Activated naive CD4-positive, alpha-beta T cell treated with anti-CD3 and anti-CD28 coated beads for 36 hours (primary cell): Measurements from ENCODE around the gene TTYH1. TPM values are rescaled to one million over a fixed set of nuclear protein-coding genes. Genes with fewer than 3 reads are reported as not detected.

Experiments used
- CTCF ChIA-PET: fragments of 350-600 bp; sonication (Branson Sonifier 250); formaldehyde crosslinking; loops from one replicate; lab custom pipeline; 2021; ENCODE audit warnings: antibody characterized with exemption; lab: Charles Lee
- DNase-seq: peaks from one replicate; pipeline ENCODE4 v3.0.0-alpha.2; 2020
- H3K27ac Mint-ChIP-seq: one replicate; pipeline ENCODE4 v1.8.0; 2021; ENCODE audit warnings: mild to moderate bottlenecking, mixed read lengths
- H3K27me3 Mint-ChIP-seq: one replicate; pipeline ENCODE4 v1.8.0; 2021; ENCODE audit warnings: low read depth, mixed read lengths
- H3K36me3 Mint-ChIP-seq: one replicate; pipeline ENCODE4 v1.8.0; 2021; ENCODE audit warnings: low read depth, mixed read lengths
- H3K4me1 Mint-ChIP-seq: one replicate; pipeline ENCODE4 v1.8.0; 2021; ENCODE audit warnings: low read depth, mixed read lengths
- H3K4me3 Mint-ChIP-seq: one replicate; pipeline ENCODE4 v1.8.0; 2021; ENCODE audit warnings: mild to moderate bottlenecking, moderate library complexity, mixed read lengths
- H3K9me3 Mint-ChIP-seq: one replicate; pipeline ENCODE4 v1.8.0; 2021; ENCODE audit warnings: mixed read lengths
- intact Hi-C: fragments of 100-400 bp; cut with micrococcal nuclease; formaldehyde crosslinking; loops from one replicate; pipeline ENCODE4 v1.15.1; 2023
- total RNA-seq, 2 experiments: library from RNA; stranded (reverse); gene quantifications; one replicate each; pipeline ENCODE4 v1.2.3, GENCODE V29; 2021

TTYH1 gene
- total RNA-seq, 2 experiments from 2014 or later = not detected

DNA sequence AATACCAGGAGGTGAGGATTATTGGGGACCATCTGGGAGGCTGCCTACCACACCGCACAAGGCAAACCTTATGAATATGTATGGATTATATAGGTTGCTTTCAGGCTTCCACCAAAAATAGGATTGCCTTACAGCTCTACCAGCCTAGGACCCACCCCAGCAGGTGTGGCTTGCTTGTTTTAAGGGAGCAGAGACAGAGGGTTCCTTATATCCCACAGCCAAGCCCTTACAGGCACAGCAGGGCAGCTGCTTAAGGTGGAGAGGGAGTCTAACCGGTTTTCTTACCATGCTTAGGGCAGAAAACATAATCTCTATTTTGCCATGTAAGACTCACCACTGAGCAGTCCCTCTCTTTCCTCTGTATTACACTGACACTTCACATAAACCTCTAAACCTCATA is 16.1 kb upstream of the TTYH1 start:
- Mint-ChIP-seq H3K27me3 (no peaks in the 10 kb centered on the region), H3K4me1 (no peaks in the 10 kb centered on the region), H3K36me3 (no peaks in the 10 kb centered on the region), H3K9me3 (no peaks in the 10 kb centered on the region), H3K4me3 (no peak overlapping the region), H3K27ac (no peak overlapping the region)
- CTCF ChIA-PET = interaction anchor here (1.2 kb wide), 1 partner anchor 9 kb away, joined by 4 read pairs; no protein-coding TSS in a partner anchor
- DNase-seq = no peak
- intact Hi-C loops = no loop called here

DNA sequence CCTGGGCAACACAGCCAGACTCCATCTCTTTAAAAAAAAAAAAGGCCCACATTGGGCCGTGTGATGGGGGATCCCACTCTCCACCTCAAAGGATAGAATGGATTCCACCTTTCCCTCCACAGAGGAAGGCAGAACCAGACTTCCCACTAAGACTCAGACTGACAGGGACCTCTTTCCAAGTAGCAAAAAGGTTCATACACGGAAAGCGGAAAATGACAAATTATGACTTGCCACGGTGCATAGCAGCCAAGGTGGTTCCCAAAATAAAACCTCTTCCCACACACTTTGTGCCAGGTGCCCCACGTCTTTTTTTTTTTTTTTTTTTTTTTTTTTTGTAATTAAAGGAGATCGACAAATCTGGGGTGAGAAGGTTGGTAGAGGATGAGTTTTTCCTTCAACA is 14.4 kb upstream of the TTYH1 start:
- CTCF ChIA-PET = interaction anchor here (0.6 to 1.6 kb wide), 2 partner anchors 10 to 230 kb away, joined by 3 read pairs; no protein-coding TSS in a partner anchor
- Mint-ChIP-seq H3K36me3 (no peaks in the 10 kb centered on the region), H3K4me1 (no peaks in the 10 kb centered on the region), H3K27me3 (no peaks in the 10 kb centered on the region), H3K27ac (no peak overlapping the region), H3K9me3 (no peaks in the 10 kb centered on the region), H3K4me3 (no peak overlapping the region)
- intact Hi-C loops = no loop called here
- no peak for DNase-seq

GRCh38 chr19:54403054-54403453 is 12.2 kb upstream of the TTYH1 start:
- CTCF ChIA-PET = no interaction called here
- Mint-ChIP-seq H3K4me3 (no peak overlapping the region), H3K27ac (no peak overlapping the region), H3K9me3 (peaks cover under 1% of the 10 kb centered on the region), H3K27me3 (no peaks in the 10 kb centered on the region), H3K36me3 (no peaks in the 10 kb centered on the region), H3K4me1 (no peaks in the 10 kb centered on the region)
- DNase-seq = no peak
- intact Hi-C loops = no loop called here

GRCh38 chr19:54405628-54406027 is 9.6 kb upstream of the TTYH1 start:
- Mint-ChIP-seq H3K27ac (no peak overlapping the region), H3K27me3 (peaks cover under 1% of the 10 kb centered on the region), H3K4me3 (no peak overlapping the region), H3K36me3 (no peaks in the 10 kb centered on the region), H3K4me1 (no peaks in the 10 kb centered on the region), H3K9me3 (peaks cover 3% of the 10 kb centered on the region)
- no peak for DNase-seq
- CTCF ChIA-PET = no interaction called here
- intact Hi-C loops = no loop called here

DNA sequence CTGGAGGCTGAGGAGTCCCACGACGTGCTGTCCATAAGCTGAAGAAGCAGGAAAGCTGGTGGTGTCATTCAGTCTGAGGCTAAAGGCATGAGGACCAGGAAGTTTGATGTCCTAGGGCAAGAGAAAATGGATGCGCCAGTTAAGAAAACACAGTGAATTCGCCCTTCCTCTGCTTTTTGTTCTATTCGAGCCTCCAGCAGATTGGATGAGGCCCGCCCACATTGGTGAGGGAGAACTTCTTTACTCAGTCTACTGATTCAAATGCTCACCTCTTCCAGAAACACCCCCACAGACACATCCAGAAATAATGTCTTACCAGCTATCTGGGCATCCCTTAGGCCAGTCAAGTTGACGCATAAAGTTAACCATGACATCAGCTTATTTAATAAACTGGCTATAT is 7.5 kb upstream of the TTYH1 start:
- H3K9me3 Mint-ChIP-seq = peaks cover 3% of the 10 kb centered on the region
- no peak overlapping the region for H3K4me3 Mint-ChIP-seq
- peaks cover 5% of the 10 kb centered on the region for H3K27me3 Mint-ChIP-seq
- DNase-seq = no peak
- no peaks in the 10 kb centered on the region for H3K4me1 Mint-ChIP-seq
- no peak overlapping the region for H3K27ac Mint-ChIP-seq
- CTCF ChIA-PET = interaction anchor here (1.4 kb wide), 1 partner anchor 17 kb away, joined by 4 read pairs; no protein-coding TSS in a partner anchor
- intact Hi-C loops = no loop called here
- H3K36me3 Mint-ChIP-seq = no peaks in the 10 kb centered on the region

DNA sequence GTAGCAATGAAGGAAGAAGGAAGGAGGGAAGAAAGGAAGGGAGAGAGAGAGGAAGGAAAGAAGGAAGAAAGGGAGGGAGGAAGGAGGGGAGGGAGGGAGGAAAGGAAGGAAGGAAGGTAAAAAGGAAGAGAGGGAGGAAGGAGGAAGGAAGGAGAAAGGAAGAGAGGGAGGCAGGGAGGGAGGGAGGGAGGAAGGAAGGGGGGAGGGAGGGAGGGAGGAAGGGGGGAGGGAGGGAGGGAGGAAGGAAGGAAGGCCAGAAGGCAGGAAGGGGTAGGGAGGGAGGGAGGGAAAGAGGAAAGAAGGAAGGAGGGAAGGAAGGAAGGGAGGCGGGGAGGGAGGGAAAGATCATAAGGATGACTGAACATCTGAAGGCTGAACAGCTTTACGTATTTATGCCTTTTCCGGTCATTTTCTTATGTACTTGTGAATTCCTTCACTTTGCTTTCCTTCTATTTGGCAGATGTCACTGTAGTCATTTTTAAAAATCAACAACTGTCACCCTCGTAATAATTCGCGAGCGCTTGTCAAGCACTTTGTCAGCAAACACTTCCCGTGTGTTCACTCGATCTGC is 6.7 kb upstream of the TTYH1 start:
- Mint-ChIP-seq H3K36me3 (no peaks in the 10 kb centered on the region), H3K27me3 (peaks cover 5% of the 10 kb centered on the region)
- intact Hi-C loops = no loop called here

DNA sequence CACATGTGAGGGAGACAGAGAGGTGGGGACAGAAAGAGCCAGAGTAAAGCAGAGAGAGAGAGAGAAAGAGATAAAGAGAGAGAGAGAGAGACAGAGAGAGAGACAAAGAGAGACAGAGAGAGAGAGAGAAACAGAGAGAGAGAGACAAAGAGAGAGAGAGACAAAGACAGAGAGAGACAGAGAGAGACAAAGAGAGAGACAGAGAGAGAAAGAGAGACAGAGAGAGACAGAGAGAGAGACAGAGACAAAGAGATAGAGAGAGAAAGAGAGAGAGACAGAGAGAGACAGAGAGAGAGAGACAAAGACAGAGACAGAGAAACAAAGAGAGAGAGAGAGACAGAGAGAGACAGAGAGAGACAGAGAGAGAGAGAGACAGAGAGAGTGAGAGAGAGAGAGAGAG is 4.2 kb upstream of the TTYH1 start:
- CTCF ChIA-PET = no interaction called here
- Mint-ChIP-seq H3K36me3 (no peaks in the 10 kb centered on the region), H3K27me3 (peaks cover 15% of the 10 kb centered on the region), H3K27ac (no peak overlapping the region), H3K9me3 (peaks cover 3% of the 10 kb centered on the region), H3K4me1 (peaks cover 2% of the 10 kb centered on the region), H3K4me3 (no peak overlapping the region)
- no peak for DNase-seq
- intact Hi-C loops = no loop called here

More for the DNA sequence above, 6.7 kb upstream of the TTYH1 start:
- CTCF ChIA-PET = interaction anchor here (1.4 kb wide), 1 partner anchor 18 kb away, joined by 4 read pairs; no protein-coding TSS in a partner anchor
- DNase-seq = no peak
- Mint-ChIP-seq H3K27ac (no peak overlapping the region), H3K4me3 (no peak overlapping the region), H3K4me1 (no peaks in the 10 kb centered on the region), H3K9me3 (peaks cover 3% of the 10 kb centered on the region)

DNA sequence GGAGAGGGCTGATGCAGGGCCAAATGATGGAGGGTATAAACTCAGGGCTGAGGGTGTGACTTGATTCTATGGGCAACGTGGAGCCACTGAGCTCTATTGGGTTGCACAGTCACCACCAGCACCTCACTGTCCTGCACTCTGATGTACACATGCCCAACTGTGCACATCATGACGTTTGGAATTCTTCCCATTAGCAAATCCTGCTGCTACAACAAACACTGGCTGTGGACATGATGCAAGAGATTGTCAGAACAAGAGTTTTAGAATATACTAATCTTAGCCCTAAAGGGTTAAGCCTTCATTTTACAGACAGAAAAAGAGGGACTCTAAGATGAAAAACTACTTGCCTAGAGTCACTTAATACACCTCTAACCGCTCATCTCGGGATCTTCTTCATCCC is 2.4 kb upstream of the TTYH1 start:
- CTCF ChIA-PET = interaction anchor here (0.6 kb wide), 1 partner anchor 985 kb away, joined by 4 read pairs; no protein-coding TSS in a partner anchor
- no peak overlapping the region for H3K4me3 Mint-ChIP-seq
- intact Hi-C loops = no loop called here
- no peaks in the 10 kb centered on the region for H3K36me3 Mint-ChIP-seq
- H3K4me1 Mint-ChIP-seq = peaks cover 12% of the 10 kb centered on the region
- peaks cover 3% of the 10 kb centered on the region for H3K9me3 Mint-ChIP-seq
- no peak for DNase-seq
- peaks cover 25% of the 10 kb centered on the region for H3K27me3 Mint-ChIP-seq
- no peak overlapping the region for H3K27ac Mint-ChIP-seq

DNA sequence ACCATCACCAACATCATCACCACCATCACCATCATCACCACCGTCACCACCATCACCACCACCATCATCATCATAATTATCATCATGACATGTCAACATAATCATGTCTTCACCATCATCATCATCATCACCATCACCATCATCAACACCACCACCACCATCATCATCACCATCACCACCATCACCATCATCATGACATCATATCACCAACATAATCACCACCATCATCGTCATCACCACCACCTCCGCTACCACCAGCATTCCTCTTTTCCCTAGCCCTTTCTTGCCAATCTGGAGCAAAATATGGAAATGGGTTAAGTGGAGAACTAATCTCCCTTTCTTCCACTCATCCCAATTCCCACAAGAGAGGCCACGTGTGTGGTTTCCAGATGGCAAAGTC is 1.1 kb upstream of the TTYH1 start:
- DNase-seq = no peak
- Mint-ChIP-seq H3K36me3 (no peaks in the 10 kb centered on the region), H3K9me3 (no peaks in the 10 kb centered on the region), H3K4me3 (no peak overlapping the region), H3K27ac (no peak overlapping the region), H3K4me1 (peaks cover 17% of the 10 kb centered on the region), H3K27me3 (peaks cover 29% of the 10 kb centered on the region)
- intact Hi-C loops = no loop called here
- CTCF ChIA-PET = no interaction called here

GRCh38 chr19:54415901-54416673 is 823 bp downstream of the TTYH1 start:
- intact Hi-C loops = no loop called here
- Mint-ChIP-seq H3K36me3 (no peaks in the 10 kb centered on the region), H3K27ac (no peak overlapping the region), H3K9me3 (no peaks in the 10 kb centered on the region), H3K27me3 (peaks cover 25% of the 10 kb centered on the region), H3K4me3 (no peak overlapping the region), H3K4me1 (peaks cover 17% of the 10 kb centered on the region)
- CTCF ChIA-PET = interaction anchor here (0.7 to 0.9 kb wide), 3 partner anchors 22 to 32 kb away, joined by 3 to 4 read pairs (median 3); no protein-coding TSS in a partner anchor
- no peak for DNase-seq

DNA sequence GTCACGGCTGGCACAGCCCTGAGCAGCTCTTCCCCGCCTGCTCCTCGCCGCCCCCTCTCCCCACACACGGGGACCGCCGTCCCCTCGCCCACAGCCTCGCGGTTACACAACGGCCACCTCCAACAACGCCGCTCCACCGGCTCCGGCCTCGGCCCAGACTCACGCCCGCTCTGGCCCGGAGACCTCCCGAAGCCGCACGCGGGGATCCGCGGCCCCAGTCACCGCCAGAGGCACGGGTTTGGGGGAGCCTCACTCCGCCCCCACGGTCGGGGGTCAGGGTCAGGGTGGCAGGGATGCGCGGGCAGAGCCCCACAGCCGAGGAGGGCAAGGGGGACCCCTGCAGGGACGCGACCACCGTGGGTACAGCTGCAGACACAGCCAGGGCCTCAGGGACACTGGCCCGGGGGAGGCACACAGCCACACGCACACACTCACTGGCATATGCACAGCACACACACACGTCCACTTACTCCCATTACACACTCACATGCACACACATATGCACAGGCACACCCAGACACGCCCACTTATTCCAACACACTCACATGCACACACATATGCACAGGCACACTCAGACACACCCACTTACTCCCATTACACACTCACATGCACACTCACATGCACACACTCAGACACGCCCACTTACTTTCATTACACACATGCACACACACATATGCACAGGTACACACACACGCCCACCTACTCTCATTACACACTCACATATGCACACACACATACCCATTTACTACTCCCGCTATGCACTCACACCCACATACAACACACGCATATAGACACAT is 1.6 kb downstream of the TTYH1 start:
- H3K9me3 Mint-ChIP-seq = no peaks in the 10 kb centered on the region

More for the DNA sequence above, 1.6 kb downstream of the TTYH1 start:
- intact Hi-C loops = no loop called here
- CTCF ChIA-PET = interaction anchor here (0.9 kb wide), 1 partner anchor 22 kb away, joined by 4 read pairs; no protein-coding TSS in a partner anchor
- DNase-seq = no peak
- Mint-ChIP-seq H3K36me3 (no peaks in the 10 kb centered on the region), H3K27me3 (peaks cover 25% of the 10 kb centered on the region), H3K4me3 (no peak overlapping the region), H3K4me1 (peaks cover 17% of the 10 kb centered on the region), H3K27ac (no peak overlapping the region)
